Measurements from ENCODE around the gene CIITA.

- TF ChIP-seq, protein P1, sequence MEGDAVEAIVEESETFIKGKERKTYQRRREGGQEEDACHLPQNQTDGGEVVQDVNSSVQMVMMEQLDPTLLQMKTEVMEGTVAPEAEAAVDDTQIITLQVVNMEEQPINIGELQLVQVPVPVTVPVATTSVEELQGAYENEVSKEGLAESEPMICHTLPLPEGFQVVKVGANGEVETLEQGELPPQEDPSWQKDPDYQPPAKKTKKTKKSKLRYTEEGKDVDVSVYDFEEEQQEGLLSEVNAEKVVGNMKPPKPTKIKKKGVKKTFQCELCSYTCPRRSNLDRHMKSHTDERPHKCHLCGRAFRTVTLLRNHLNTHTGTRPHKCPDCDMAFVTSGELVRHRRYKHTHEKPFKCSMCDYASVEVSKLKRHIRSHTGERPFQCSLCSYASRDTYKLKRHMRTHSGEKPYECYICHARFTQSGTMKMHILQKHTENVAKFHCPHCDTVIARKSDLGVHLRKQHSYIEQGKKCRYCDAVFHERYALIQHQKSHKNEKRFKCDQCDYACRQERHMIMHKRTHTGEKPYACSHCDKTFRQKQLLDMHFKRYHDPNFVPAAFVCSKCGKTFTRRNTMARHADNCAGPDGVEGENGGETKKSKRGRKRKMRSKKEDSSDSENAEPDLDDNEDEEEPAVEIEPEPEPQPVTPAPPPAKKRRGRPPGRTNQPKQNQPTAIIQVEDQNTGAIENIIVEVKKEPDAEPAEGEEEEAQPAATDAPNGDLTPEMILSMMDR (conservative IDR thresholded peaks at IDR 0.05): no peak
- TF ChIP-seq ZFX (IDR thresholded peaks at IDR 0.05): no peak
Observed at GRCh38 chr16:10950393-10950792, 73.4 kb downstream of the CIITA start.

All from C4-2B (cell line).